DMS53 (cell line): Measurements from ENCODE around the gene NEO1.

Experiments
- DNase-seq: peaks from one replicate; lab custom pipeline; 2025; lab: John Stamatoyannopoulos, UW

NEO1 gene

DNA sequence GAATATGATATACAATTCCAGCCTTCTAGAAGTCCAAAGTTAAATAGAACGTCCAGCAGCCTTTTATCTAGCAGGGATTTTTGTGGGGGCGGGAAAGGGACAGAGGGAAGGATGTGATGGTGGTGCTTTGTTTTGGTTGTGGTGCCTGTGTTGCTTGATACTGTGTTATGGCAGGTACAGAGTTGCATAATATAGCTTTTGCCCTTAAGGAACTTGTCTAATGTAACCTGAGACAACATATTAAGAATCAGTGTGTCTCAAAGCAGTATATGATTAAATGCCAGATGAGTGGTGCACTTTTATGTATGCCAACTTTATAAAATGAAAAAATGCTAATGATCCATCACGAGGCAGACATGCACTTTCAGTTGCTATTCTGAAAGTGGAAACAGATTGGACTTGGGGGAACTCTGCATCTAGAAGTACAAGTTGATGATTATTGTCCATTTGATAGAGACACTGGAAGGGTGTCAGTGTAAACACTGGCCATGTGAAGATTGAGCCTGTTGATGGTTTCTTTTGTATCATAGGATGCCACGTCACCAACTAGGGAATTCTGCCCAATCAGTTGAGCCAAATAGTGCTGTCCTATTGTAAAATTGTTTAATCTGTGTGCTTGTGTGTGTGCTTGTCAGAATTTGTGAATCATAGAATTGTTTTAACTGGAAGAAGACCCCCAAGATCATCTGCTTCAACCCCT, 23.0 kb downstream of the NEO1 start:
- DNase-seq = no peak

DNA sequence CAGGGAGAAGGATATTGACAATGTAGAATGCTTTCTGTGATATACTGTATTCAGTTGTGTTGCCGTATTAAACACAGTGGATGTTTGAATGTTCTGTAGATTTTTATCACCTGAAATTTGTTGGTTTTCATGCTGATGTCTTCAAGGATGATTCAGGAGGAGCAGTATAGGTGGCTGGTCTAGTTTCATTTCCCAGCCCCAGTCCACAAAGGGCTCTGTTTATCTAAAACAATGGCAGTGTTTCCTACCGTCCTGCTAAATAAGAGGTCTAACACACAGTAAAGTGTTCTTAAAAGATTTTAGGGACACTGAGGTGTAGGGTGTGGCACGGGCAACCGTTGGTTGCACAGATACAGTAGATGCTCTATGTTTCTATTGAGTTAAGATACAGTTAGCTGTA, 26.0 kb downstream of the NEO1 start:
- no peak for DNase-seq

DNA sequence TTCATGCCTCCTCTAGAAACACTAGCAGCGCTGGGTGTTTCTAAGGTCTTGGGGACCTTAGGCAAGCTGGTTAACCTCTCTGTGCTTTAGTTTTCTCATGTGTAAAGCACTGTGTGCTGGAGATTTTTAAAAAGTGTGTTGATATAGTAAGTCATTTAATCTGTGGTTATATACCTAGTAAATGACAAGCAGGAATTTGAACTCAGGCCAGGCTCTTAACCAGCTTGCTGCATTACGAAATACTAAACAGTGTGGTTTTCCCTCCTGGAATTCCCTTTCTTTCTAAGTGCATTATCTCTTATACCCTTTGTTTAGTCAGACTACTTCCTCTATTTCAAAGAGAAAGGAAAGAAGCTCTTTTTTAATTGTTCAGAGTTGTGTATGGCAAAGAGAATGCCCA, 26.5 kb downstream of the NEO1 start:
- no peak for DNase-seq

DNA sequence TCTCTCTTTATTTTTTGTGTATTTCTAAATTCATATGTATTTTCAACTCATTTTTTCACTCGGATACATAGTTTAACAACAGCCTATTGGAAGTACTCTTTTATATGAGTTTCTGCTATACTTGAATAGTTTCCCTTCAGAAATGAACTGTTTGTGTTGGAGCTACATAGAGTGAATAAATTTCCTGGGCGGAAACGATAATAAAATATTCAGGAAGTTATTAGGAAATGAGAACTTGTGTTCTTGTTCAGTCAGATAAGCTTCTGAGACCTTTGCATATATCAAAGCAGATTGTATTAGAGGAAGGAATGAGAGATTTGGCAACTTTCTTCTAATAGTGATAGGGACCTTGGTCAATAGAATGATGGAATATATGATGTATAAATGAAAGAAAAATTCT, 27.3 kb downstream of the NEO1 start:
- DNase-seq = no peak

DNA sequence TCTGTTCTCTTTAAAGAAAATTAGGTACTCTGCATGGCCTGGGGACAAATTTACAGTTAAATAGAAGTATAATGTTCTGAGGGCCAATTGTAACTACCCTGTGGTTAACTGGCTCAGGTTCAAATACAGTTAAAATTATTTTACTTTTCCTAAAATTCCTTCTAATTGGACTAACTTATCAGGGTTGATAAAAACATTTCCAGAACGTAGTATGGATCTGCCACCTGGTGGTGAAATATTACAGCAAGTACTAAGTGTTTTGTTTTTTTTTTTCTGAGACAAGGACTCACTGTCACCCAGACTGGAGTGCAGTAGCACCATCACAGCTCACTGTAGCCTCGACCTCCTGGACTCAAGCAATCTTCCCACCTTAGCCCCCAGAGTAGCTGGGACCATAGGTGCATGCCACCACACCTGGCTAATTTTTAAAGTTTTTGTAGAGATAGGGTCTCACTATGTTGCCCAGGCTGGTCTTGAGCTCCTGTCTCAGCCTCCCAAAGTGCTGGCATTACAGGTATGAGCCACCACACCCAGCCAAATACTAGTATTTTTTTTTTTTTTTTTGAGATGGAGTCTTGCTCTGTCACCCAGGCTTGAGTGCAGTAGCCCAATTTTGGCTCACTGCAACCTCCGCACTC, 29.2 kb downstream of the NEO1 start:
- peak; percentile 69 for DNase-seq

DNA sequence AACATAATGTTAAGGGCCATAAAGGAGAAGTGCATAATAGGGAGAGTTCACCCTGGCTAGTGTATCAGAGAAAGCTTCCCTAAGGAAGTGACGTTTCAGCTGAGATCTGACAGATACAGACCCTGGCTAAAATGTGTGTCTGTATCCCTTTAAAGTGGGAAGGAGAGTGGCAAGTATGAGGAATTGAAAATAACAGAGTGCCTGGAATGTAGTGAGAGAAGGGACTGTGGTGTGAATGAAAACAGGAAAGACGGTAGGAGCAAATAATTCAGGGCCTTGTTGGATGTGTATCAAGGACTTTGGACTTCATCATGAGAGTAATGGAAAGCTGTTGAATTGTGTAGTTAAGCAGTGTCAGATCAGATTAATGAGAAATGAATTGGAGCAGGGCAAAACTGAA, 30.5 kb downstream of the NEO1 start:
- DNase-seq = no peak

DNA sequence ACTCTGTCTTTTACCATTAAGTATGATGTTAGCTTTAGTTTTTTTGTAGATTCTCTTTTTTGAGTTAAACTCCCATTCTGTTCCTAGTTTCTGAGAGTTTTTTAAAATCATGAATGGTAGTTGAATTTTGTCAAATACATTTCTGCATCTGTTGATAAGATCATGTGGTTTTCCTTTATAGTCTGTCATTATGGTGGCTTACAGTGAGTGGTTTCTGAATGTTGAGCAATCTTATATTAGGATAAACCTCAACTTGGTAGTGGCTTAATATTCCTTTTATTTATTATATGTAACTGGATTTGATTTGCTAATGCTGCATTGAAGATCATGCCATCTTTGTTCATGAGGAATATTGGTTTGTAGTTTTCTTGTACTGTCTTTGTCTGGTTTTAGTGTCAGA, 34.8 kb downstream of the NEO1 start:
- no peak for DNase-seq

DNA sequence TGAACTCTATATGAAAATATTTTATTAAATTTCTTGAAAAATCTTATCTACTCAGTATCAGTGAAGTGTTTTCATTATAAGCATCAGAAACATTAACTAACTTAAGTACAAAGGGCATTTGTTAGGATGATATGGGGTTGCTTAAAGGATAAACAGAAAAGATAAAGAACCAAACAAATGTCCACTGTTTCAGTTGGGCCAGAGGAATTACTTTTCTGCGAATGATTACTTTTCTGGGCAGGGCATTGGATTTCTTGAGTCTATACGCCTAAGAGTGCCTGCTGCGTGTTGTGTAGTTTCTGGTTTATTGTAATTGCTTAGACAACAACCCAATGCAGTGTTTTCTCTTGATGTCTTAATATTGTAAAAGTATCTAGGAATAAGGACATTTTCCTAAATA, 52.8 kb downstream of the NEO1 start:
- DNase-seq = no peak

DNA sequence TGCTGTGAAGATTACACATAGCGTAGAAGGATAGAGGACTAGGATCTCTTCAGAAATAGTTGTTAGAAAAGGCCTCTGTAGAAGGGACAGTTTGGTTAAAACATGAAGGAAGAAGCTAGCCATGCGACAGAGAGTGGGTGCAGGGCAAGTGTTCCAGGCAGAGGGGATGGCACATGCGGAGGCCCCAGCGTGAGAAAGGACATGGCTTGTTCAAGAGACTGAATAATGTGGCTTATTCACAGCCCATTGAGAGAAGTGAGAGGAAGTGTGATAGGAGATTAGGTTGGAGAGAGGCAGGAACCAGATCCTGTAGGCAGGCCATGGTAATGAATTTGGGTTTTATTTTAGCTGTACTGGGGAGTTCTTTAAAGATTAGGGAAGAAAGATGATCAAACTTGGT, 56.4 kb downstream of the NEO1 start:
- DNase-seq = no peak

DNA sequence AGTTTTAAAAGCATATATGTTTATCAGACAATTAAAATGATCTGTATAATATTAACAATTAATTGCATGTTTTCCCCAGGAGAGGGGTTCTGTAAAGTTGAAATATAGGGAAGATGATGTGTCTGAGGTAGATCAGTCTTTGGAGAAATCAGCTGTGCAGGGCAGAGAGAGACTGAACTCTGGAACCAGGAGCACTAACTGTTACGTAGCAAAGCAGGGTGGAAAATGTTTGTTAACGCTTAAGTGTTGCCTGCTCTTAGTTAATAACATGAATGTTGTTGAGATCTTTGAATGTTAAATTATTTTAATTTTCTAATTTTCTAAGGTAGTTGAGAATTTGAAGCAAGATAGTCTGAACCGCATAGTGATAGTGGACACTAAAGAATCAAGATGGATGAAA, 57.5 kb downstream of the NEO1 start:
- DNase-seq = no peak

DNA sequence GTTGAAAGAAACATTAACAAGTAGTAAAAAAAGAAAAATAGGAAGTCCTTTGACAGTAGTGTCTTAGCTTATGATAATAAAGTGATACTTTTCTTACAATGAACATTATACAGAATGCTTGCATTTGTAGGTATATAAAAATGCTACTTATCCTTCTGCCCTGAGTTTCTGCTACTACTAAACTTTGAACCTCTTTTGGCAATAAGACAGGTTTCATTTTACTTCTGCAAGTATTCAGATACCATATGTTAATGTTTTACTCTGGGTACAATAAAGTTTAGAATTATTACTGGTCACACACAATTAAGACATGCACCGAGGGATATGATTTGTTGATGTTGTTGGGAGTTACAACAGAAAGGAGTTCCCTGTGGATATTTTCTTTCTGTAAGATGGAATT, 57.9 kb downstream of the NEO1 start:
- DNase-seq = no peak

DNA sequence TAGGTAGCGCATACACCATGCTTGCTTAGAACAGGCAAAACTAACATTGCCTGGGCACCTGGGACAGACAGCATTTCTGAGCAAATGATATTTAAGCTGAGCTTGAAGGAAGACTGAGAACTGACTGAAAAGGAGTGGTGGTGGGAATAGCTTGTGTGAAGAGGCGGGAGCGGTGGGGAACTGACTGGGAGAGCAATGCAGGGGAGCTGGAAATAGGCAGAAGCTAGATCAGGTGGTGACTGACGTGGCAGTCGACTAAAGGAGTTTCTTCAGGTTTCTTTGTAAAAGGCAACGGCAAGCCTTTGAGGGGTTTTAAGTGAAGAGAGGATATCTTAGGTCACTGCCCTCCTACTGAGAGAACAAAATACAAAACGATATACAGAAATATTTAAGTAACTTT, 61.8 kb downstream of the NEO1 start:
- DNase-seq = no peak

DNA sequence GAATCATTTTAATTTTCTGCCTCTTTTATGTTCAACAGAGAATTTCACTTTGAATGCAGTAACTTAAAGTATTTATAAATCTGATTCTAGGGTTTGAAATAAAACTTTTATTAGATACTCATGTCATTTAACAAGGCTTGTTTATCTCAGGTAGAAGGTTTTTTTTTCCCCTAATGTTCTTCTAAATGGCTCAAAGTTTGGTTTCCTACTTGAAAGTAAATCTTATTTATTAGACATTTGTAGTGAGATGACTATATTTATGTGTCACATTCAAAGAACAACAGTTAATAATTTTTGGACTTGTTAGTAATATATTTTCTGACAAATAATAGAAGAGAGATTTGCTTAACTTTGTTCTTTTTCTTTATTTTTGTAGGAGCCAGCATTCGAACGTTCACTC, 63.9 kb downstream of the NEO1 start:
- DNase-seq = no peak

DNA sequence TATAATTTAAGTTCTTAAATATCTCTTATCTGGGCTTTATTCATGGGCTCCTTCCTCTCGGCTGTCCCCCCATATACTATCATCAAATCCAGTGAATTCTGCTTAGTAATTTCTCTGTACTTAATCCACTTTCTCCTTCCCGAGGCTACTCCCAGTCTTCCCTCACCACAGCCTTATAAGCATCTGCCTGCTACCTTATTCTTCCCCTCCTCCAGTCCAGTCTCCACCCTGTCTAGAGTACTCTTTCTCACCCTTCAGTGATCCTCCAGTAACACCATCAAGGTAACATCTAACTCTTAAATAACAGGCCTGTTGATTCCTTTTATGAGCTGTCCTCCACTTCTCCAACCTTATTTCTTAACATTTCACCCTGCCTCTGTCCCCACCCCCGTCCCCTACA, 65.8 kb downstream of the NEO1 start:
- no peak for DNase-seq

DNA sequence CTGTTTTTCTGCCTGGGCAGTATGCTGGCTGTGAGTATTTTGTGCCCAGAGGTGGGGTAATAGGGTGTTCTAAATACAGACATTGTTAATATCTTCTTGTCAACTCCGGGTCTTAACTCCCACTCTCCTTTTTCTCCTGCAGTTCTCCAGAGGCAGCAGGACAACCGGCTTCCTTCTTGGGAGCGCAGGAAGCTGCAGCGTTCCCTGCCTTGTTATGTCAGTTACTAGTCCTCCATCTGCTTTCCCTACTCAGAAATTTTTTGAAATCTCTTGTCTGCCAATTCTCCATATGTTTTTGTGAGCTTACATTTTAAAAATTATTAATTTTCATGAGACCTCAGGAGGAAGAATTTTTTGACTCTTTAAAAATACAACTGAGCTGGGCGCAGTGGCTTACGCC, 67.2 kb downstream of the NEO1 start:
- DNase-seq = no peak

DNA sequence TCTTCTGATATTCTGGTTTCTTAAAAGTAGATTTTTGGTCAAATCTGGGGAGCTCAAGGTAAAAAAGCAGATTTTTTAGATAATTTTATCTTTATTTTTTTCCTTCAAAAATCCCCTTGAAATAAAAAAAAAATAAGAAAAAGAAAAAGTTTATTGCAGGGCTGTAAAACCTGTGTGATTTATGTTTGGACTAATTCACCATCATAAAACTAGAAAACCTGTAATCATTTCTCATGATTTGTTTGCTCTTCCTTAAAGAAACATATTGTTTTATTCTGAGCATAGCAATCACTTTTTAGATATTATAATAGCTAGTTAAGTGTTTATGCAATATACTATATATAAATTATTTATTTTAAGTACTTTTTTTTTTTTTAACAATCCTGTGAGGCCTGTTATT, 68.0 kb downstream of the NEO1 start:
- DNase-seq = no peak

DNA sequence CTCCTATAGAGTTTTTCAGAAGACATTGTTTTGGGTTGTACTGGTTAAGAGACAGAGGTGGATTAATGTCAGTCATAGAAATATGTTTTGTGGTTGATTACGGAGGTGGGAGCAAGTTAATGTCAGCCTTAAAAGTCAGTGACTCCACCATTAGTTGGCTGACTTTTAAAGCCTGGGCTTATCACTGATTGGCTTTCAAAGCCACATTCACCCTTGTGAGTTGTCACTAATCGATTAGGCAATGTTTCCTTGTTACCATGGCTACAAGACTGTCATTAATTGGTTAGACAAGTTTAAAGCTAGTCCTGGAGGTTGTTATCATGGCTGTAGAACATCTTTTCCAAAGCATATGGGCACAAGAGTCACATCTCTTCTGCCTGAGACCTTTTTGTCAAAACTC, 73.0 kb downstream of the NEO1 start:
- no peak for DNase-seq

DNA sequence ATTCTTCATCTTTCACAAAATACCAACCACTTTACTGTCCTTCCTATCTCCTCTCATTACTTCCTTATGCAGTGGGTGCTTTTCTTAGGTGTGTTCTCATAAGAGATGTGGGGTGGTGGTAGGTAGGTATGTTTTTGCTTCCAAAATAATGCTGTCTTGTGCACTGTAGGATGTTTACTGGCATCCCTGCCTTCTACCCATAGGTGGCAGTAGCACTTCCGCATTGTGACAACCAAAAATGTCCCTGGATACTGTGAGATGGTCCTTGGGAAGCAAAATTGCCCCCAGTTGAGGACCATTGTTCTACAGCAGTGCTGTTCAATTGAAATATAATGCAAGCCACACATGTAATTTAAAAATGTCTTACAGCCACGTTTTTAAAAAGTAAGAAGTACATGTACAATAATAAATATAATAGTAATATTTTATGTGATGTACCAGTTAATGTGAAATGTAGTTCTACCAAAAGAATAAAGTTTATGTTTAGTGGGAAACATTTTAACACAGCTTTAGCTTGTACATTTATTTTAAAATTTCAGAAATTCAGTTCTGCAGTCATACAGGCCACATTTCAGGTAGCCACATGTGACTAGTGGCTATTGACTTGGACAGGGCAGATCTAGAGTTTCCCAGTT, 75.2 kb downstream of the NEO1 start:
- peak; percentile 55 for DNase-seq

DNA sequence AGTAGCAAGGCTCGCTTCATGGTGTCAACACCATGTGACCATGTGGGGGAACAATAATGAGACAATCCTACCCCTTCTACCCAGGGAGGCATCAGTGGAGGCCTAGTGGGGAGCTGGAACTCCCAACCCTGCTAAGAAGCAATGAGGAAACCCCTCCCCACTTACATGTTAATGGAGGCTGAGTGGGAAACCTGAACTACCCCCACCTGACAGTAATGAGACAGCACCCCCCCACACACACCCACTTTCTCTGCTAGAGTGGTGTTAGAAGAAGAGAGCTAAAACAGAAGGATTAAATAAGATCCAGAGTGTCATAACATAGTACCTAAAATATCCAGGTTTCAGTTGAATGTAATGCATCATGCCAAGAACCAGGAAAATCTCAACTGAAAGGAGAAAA, 78.6 kb downstream of the NEO1 start:
- DNase-seq = no peak

DNA sequence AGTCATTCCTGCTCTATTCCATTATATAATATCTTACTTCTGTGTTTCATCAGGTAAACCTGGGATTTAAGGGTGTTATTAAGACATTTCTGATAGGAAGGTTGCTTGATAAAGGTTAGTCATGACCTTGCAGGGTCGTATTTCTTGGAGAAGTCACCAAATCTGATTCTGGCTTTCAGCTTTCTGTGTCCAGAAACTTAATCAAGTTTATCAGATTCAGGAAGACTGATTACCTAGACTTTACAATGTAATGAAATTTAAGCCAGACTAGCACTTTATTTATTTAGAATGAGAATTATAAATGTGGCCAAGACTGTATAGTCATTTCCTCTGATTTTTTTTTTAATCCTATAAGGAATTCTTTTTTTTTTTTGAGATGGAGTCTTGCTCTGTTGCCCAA, 81.9 kb downstream of the NEO1 start:
- no peak for DNase-seq

DNA sequence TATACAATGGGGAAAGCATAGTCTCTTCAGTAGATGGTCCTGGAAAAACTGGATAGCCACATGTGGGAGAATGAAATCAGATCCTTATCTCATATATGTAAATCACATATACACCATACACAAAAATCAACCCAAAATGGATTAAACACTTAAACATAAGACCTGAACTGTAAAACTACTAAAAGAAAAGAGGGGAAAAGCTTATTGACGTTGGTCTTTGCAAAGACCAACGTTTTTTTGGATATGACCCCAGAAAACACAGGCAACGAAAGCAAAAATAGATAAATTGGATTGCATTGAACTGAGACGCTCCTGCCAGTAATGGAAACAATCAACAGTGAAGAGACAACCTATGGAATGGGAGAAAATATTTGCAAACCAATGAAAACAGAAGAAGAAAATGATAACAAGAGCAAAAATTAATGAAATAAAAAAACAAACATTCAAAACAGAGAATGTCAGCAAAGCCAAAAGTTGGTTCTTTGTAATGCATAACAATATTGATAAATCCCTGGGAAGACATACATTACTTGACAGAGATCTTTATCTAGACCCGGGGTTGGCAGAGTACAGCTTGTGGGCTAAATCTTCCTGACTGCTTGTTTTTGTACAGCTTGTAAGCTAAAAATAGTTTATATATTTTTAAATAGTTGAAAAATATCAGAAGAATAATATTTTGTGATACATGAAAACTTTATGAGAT, 86.9 kb downstream of the NEO1 start:
- no peak for DNase-seq

DNA sequence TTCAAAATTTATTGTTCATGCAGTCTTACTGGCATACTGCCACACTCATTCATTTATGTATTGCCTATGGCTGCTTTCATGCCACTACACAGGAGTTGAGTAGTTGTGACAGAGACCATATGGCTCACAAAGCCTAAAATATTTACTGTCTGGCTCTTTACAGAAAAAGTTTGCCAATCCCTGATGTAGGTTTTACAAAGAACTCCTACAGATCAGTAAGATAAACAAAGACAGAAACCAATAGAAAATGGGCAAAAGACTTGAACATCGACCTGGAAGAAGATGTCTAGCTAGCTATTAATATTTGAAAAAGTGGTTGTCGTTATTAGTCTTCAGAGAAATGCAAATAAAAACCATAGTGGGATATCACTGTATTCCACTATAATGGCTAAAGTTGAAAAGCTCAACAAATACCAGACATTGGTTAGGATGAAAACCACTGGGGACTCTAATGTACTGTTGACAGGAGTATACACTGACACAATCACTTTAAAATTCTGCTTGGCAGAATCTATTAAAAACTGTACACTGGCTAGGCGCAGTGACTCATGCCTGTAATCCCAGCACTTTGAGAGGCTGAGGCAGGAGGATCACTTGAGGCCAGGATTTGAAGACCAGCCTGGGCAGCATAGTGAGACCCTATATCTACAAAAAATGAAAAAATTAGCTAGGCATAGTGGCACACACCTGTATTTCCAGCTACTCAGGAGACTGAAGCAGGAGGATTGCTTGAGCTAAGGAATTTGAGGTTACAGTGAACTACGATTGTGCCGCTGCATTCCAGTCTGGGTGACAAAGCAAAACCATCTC, 87.7 kb downstream of the NEO1 start:
- no peak for DNase-seq
